GM12891 (cell line): Measurements from ENCODE around the gene CCDC136.

Experiments used
- PAX5 ChIP-seq: IDR thresholded peaks from 2 replicates; pipeline ENCODE4 v1.6.1; 2011; ENCODE audit warnings: low read length, moderate library complexity, mild to moderate bottlenecking; ENCODE audit not compliant: insufficient read depth, severe bottlenecking
- POLR2A ChIP-seq: IDR thresholded peaks from 2 replicates; pipeline ENCODE4 v1.6.1; 2011; ENCODE audit warnings: low read depth, low read length, control low read depth
- POLR2AphosphoS5 ChIP-seq: IDR thresholded peaks from 2 replicates; pipeline ENCODE4 v1.6.1; 2011; ENCODE audit warnings: low read depth, low read length, control low read depth
- POU2F2 ChIP-seq: IDR thresholded peaks from 2 replicates; pipeline ENCODE4 v1.6.1; 2011; ENCODE audit warnings: low read depth, mild to moderate bottlenecking, control low read depth, low read length, moderate library complexity
- SPI1 ChIP-seq: IDR thresholded peaks from 2 replicates; pipeline ENCODE4 v1.6.1; 2011; ENCODE audit warnings: low read depth, low read length, control low read depth
- TAF1 ChIP-seq: IDR thresholded peaks from 2 replicates; pipeline ENCODE4 v1.6.1; 2011; ENCODE audit warnings: low read depth, low read length, control low read depth

GRCh38 chr7:128801667-128802418 is 10.1 kb downstream of the CCDC136 start:
- TF ChIP-seq TAF1, result no peak
- TF ChIP-seq POLR2AphosphoS5, result no peak
- no peak for TF ChIP-seq POLR2A
- TF ChIP-seq POU2F2, result no peak
- TF ChIP-seq SPI1, result no peak
- TF ChIP-seq PAX5, result no peak
